DMS114 treated with DMSO at 0.1 percent for 48 hours (cell line): ENCODE measurements around the gene PYY.
"Not testable (repeated sequence)": the region's sequence is repeated elsewhere in the genome, so short reads cannot be mapped to it uniquely, and the experiment has no call there.

Source experiments
- DNase-seq: peaks from one replicate; lab custom pipeline; 2025; ENCODE audit not compliant: unreplicated experiment; lab: John Stamatoyannopoulos, UW

The PYY gene

DNA sequence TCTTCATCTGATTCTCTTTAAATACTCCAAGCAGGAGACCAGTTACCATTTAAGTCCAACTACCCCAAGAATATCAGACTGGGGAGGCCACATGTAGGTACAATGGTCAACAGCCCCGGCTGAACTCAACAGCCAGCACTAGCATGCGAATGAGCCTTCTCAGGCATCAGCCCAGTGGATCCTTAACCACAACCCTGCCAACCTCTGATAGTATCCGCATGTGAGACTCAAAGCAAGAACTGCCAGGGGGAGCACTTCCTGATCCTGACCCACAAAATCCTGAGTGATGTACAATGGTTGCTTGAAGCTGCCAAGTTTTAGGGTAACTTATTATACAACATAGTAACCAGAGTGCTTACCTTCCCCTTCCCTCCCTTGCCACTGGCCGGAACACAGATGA, 4.0 kb downstream of the PYY start:
- DNase-seq: no peak

DNA sequence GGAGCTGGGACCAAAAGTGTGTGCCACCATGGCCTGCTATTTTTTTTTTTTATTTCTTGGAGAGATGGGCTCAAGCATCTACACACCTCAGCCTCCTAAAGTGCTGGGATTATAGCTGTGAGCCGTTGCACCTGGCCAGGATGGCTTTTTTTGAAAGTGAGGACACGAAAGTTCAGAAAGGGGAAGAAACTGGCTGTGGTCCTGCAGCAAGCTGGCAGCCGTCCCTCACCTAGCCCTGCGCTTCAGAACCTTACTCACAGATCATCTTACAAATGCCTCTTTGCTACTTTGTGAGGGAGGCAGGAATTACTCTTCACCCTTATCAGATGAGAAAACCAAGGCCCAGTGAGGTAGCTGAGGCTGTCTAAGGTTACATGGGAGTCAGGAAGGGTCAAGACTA, 7.0 kb downstream of the PYY start:
- no peak for DNase-seq

DNA sequence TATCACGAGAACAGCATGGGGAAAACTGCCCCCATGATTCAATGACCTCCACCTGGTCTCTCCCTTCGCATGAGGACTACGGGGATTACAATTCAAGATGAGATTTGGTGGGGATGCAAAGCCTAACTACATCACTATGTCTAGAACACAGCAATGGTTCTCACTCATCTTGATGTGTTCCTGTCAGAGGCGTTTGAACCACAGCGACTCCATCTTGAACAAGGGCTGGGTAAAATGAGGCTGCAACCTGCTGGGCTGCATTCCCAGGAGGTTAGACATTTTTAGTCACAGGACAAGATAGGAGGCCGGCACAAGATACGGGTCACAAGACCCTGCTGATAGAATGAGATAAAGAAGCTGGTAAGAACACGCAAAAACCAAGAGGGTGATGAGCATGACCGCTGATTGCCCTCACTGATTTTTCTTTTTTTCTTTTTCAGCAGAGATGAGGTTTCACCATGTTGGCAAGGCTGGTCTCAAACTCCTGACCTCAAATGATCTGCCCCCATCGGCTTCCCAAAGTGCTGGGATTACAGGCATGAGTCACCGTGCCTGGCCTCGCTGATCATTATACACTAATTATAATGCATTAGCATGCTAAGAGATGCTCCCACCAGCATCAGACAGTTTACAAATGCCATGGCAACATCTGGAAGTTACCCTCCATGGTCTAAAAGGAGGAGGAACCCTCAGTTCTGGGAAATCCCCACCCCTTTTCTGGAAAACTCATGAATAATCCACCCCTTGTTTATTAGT, 8.5 kb downstream of the PYY start:
- no peak for DNase-seq

DNA sequence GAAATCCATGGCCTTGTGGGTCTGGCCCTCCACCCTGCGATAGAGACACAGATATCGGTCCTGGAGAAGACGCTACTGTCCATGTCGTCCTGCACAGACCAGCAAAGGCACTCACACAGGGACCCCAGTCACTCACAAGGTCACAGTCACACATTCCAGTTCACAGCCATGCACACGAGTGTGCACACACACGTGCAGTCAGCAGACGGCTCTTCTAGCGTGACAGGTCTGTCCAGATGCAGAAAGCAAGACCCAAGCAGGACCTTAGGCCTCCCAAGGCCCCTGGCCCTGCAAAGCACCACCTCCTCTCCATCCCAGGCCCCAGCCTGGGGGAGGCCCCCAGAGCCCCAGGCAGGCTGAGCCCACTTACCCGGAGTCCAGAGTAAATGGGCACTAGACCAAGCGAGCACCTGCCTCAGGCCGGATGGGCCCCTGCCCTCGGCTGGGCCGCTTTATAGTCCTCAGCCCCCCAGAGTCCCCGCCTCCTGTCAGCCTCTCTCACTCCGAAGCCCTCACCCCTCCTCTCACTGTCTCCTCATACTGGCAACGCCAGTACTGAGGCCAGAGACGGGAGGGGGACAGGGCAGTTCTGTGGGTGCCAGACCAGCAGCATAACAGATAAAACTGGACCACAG, 11.6 kb downstream of the PYY start, which contains the start of gene PPY:
PPY (minus strand) TSS at position 426 of the 635 bp plus-strand sequence. CDS start 822 bp downstream, outside the sequence.
- no peak for DNase-seq

DNA sequence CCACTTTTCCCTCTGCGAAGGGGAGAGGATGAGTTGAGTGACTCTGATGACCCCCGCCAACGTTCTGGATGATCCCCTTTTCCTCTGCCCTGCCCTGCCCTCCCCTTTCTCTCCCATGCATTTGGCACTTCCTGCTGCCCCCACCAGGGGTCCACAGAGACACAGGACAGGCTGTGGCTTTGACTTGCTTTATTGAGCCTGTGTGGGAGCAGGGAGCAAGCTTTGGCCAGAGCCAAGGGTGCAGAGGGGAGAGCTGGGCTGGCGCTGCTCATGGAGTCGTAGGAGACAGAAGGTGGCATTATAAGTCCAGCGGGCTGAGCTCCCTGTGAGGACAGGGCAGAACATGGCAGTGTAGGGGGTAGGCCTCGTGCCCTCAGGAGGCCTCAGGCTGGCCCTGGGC, 13.1 kb downstream of the PYY start:
- peak; percentile 15 for DNase-seq

DNA sequence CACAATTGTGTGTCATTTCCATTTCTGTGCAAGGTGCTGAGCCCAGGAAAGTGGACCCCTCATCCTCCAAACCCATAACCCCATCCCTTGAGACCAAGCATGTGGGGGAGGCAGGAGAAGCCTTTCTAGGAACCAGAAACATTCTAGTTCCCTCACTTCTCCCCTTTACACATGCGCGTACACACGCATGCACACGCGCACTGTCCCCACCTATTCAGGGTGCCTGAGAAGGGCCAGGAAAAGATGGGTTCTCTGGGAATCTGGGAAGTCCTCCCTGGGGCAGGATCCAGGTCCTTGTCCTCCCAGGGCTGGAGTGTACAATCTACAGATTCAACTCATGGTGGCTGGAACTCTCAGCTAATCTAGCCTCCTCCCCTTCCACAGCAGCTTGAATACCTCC, 13.9 kb downstream of the PYY start:
- DNase-seq: no peak

DNA sequence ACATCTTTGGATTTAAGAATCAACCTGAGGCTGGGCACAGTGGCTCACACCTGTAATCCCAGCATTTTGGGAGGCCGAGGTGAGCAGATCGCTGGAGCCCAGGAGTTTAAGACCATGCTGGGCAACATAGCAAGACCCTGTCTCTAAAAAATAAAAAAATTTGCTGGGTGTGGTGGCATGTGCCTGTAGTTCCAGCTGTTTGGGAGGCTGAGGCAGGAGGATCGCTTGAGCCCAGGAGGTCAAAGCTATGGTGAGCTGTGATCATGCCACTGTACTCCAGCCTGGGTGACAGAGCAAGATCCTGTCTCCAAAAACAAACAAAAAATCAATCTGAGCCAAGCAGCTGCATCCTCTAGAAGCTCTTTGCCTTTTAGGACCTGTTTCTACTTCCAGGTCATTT, 14.3 kb downstream of the PYY start:
- not testable (repeated sequence) for DNase-seq

DNA sequence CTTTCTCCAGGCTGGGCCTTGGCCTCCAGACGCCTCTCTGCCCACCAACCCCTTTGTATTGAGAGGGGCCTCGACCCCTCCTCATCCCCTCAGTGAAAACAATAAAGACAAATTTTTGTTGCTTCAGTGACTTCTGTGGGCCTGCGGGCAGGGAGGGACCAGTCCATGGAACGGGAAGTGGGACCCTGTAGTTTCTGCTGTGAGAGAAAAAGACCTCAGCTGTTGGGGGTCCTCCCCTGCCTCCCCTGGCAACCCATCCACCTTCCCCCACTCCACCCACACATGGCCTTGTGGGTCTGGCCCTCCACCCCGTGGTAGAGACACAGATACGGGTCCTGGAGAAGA, 14.9 kb downstream of the PYY start:
- DNase-seq: no peak

DNA sequence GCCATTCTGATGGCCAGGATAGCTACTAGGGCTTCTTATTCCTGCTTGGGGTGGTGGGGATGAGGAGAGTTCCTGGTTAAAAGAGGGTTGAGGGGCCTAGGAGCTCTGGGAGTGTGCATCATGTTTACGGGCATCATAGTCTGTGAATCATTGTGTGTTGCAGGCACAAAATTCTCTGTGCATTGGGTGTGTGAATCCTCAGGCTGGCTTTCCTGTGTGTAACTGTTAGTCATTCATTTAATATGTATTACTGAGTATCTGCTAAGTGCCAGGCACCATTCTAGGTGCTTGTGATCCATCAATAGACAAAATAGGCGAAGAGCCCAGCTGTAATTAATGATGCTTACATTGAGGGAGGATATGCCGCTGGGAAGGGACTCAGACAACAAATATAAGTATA, 17.3 kb downstream of the PYY start:
- DNase-seq: no peak

DNA sequence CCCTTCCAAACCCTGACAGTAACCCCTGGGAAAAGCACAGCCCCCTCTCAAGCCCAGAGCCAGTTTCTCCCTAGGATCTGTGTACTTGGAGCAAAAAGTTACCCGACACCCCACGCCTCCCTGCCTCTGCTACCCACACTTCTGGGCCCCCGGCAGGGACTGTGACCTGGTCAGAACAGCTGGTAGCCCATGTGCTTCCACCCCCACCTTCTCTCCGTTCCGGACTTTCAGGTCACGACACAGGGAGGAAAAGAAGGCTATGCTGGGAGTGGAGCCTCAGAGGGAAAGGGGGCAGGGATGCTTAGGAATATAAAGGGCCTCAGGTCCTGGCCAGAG, 17.8 kb downstream of the PYY start:
- DNase-seq: no peak

DNA sequence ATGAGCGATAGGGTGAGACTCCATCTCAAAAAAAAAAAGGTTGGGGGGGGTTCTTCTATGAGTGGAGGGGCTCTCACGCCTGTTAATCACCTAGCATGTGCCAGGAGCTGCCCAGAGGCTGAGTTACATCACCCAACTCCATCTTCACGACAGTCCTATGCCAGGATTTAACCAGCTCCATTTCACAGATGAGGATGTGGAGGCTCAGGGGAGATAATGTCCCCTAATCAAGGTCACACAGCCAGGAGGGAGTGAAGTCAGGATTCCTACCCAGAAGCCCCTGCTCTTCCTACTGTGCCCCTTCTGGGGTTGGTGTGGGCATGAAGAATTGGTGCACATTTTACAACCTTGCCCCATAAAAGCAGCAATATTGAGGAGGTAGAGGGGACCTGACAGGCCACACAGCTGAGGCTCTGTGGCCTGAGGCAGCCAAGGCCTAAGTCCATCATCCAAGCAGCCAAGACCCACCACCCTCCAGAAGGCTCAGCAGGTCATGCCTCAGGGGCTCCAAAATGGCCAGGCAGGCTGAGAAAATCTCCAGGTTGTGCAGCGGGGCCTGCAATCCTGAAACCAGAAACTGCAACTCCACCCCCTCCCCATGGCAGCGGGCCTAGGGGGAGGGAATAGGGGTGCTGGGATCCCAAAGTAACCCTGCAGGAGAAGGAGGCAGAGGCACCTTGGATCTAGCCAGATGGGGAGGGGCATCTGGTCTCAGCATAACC, 18.4 kb downstream of the PYY start:
- no peak for DNase-seq

DNA sequence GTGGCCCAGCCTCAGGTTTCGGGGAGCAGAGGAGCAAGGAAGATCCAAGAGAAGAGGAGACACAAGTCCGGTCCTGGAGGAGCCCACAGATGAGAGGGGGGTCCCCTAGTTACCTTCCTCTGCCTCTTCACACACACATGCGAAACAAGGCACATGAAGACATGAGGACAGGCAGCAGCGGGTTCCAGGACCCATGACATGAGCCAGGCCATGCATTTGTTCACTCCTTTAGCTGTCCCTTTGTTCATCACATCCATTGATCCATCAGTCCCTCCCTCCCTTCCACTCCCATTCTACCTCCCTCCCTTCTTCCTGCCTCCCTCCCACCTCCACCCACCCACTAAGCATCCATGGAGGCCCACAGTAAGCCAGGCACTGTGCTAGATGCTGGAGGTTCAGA, 20.8 kb downstream of the PYY start:
- DNase-seq: no peak

DNA sequence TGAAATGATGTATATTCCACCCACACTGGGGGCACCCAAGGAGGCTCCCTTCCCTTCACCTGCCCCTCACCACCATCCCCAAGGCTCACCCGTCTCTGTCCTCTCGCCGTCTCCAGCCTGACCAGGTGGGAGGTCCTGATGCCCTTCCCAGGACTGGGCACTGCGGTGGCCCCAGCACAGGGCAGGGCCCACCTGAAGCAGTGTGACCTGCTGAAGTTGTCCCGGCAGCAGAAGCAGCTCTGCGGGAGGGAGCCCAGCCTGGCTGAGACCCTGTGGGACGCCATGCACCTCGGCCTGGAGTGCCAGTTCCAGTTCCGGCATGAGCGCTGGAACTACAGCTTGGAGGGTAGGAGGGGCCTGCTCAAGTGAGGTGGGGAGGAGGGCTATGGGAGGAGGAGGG, 21.4 kb downstream of the PYY start:
- no peak for DNase-seq

DNA sequence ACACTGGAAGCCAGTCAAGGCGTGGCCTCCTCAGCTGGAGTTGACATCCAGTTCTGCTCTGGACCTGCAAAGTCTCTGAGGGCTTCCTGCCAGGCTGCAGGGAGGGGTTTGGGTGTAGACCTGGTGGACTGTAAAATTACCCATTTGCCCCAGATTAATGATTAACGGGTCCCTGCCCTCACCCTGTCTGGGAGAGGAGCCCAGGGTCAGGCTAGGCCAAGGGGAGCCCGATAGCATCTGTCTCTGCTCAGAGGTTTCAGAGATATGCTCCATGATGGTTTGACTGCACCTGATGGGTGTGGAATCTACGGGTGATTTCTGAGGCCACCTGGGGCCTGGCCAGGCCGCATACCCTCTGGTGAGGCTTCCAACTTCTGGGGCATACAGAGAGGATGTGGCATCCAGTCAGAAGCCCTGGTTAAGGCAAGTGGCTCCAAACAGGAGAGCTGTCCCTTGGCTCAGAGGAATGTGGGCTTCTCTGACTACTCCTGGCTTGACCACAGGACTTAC, 22.6 kb downstream of the PYY start:
- no peak for DNase-seq

DNA sequence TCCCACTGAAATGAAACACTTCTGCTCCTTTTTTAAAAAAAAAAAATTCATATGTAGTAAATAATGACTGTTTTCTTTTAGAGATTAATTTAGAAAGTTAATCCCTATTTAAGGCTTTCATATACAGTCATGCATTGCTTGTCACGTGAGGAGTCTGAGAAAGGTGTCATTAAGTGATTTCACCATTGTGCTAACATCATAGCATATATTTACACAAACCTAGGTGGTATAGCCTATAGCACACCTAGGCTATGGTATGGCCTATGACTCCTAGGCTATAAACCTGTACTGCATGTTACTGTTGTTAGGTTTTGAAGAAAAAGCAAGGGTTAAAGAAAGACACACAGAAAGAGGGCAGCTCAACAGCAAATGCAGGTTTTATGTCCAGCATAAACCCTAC, 25.1 kb downstream of the PYY start:
- DNase-seq: no peak

DNA sequence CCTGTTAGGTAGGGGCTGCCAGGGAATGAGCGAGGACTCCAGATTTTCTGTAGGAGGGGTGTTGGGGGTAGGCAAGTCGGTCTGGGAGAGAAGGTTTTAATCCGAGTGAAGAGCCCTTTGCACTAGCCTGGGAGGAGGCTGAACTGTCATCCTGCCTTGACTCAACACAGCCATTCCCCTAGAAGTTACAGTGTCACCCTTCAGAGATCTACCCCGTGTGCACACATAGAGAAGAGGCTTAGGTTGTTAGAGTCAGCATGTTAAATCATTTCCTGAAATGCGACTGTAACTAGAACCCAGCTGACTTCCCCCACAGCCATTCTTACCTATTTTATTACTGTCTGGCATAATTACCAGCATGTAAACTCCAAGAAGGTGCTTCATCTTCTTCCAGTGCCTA, 25.8 kb downstream of the PYY start:
- DNase-seq: not testable (repeated sequence)

DNA sequence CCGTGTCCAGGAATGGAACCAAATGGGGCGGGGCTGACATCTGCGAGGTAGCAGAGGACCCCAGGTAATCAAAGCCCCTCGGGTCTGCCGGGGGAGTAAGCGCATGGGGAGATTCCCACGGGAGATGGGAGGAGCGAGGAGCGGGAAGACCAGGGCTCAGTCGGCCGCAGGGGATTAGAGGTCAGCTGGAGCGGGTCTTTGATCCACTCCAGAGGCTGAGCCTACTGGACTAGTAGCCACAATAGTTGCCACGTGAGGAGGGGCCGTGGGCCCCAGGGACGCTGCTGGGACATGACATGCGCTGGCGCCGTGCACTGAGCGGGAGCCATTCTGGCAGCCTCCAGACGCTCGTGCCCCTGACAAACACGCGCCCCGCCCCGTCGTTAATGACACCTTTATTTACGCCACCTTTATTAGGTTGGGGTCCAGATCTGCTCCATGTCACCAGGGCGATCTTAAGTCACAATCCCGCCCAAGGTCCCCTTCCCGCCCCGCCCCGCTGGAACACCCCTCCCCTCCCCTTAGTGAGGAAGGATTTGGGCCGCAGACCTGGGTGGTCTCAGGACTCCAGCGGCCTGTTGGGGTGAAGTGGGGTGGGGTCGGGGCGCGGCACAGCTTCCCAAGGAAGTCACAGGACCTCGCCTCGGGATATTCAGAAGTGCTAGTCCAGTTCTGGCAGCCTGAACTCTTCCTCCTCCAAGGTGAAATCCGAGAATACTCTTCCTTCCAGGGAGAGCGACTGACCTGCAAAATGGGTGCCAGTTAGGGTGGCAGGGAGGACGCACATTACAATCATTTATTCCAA, 26.5 kb downstream of the PYY start:
- no peak for DNase-seq

DNA sequence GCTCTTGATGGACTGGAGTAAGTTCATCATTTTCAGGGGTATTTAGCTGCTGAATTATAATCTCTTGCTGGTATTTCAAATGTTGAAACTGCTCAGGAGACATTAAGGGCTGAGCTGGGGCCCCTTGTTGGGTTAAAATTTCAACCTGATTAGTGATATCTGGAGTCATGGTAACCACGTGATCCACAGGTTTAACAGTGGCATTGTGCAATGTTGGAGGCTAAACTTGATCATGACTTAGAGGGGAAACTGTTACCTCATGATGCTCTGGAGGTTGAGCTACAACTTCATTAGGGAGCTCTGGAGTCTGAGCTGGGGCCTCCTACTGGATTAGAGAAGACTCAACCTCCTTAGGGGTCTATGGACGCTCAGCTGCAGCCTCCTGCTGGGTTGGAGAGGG, 29.2 kb downstream of the PYY start:
- DNase-seq: no peak

DNA sequence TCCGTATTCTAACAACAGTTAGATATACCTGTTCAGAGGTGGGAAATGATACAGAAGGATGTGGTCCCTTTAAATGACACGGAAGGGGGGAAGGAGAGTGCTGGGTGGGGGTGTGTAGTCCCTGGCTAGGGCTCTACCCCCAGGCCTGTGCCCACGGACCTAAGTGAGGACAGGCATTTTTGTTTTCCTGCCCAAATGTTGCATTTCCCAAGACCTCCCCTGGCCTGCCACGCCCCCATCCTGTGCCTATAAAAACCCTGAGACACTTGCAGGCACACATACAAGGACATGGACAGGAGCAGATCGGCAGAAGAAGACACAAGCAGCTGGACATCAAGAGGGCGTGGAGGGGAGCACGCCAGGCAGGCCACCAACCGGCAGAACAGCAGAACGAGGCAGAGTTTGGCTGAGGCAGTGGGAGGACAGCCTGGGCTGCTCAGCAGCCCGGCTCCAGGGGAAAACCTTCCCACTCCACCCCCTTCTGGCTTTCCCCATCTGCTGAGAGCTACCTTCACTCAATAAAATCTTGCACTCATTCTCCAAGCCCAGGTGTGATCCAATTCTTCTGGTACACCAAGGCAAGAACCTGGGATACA, 33.1 kb downstream of the PYY start:
- DNase-seq: no peak

DNA sequence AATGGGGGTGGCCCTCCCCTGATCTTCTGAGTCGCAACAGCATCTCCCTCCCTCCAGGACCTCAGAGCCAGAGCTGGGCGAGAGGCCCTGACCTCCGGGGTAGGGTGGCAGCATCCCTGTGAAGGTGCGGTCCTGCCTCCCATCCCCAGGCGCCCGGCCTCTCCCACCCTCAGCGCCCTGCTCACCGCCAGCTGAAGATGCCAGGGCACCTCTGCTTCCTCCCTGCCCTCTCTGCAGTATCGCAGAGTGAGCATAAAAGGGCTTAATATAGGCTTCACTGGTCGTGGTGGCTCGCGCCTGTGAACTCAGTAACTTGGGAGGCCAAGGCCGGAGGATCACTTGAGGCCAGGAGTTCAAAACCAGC, 35.7 kb downstream of the PYY start:
- no peak for DNase-seq
